Measurements from ENCODE around the gene ANKRD13C.

GRCh38 chr1:70392626-70393025, 38.1 kb upstream of the ANKRD13C start:
- TF ChIP-seq, protein P1, sequence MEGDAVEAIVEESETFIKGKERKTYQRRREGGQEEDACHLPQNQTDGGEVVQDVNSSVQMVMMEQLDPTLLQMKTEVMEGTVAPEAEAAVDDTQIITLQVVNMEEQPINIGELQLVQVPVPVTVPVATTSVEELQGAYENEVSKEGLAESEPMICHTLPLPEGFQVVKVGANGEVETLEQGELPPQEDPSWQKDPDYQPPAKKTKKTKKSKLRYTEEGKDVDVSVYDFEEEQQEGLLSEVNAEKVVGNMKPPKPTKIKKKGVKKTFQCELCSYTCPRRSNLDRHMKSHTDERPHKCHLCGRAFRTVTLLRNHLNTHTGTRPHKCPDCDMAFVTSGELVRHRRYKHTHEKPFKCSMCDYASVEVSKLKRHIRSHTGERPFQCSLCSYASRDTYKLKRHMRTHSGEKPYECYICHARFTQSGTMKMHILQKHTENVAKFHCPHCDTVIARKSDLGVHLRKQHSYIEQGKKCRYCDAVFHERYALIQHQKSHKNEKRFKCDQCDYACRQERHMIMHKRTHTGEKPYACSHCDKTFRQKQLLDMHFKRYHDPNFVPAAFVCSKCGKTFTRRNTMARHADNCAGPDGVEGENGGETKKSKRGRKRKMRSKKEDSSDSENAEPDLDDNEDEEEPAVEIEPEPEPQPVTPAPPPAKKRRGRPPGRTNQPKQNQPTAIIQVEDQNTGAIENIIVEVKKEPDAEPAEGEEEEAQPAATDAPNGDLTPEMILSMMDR (IDR thresholded peaks at IDR 0.05): no peak
- no peak for TF ChIP-seq POLR2A (IDR thresholded peaks at IDR 0.05)

Measured in ovary (tissue), 3 donors.